DOHH2 (cell line): ENCODE data around the gene MFAP4.

Experiments
- CTCF ChIP-seq: fragments of 200-600 bp; sonication (generic); IDR thresholded peaks from one replicate; pipeline ENCODE4 v1.5.1; 2014; ENCODE audit warnings: antibody characterized with exemption, mild to moderate bottlenecking, low read depth, low read length; ENCODE audit not compliant: poor library complexity, severe bottlenecking
- EZH2phosphoT487 ChIP-seq: fragments of 200-600 bp; sonication (generic); IDR thresholded peaks from 2 replicates; pipeline ENCODE4 v1.6.1; 2017; ENCODE audit warnings: borderline replicate concordance, mild to moderate bottlenecking, antibody characterized with exemption, low read length, moderate library complexity, mixed read lengths

GRCh38 chr17:19362277-19363113 lies 24.5 kb downstream of the MFAP4 start, which contains the start of gene B9D1:
- TF ChIP-seq EZH2phosphoT487 (no peak), CTCF (peak; percentile 97)
